B cell (primary cell): ENCODE measurements around the gene PPP5C. TPM values are rescaled to one million over a fixed set of nuclear protein-coding genes. Genes with fewer than 3 reads are reported as not detected.
A peak's percentile ranks its signal among the peaks of the same experiment; 100 is the strongest.

ENCODE experiments used
- ATAC-seq: fragments of 200-7000 bp; cut with Tn5 transposase; one replicate; pipeline ENCODE4 v1.10.0; 2021; ENCODE audit warnings: low read depth, mild to moderate bottlenecking, moderate number of reproducible peaks, moderate library complexity
- CTCF ChIA-PET: fragments of 350-600 bp; sonication (Branson Sonifier 250); formaldehyde crosslinking; loops from one replicate; lab custom pipeline; 2021; ENCODE audit warnings: antibody characterized with exemption, inconsistent platforms; lab: Charles Lee
- POLR2A ChIA-PET: fragments of 350-600 bp; sonication (Branson Sonifier 250); formaldehyde crosslinking; loops from one replicate; lab custom pipeline; 2021; ENCODE audit warnings: antibody characterized with exemption; lab: Charles Lee
- DNase-seq: peaks from one replicate; pipeline ENCODE4 v3.0.0; 2013
- H2AFZ ChIP-seq: 2 replicates; pipeline ENCODE4 v1.6.1; 2012; ENCODE audit warnings: mild to moderate bottlenecking, low read depth, low read length; ENCODE audit not compliant: insufficient read depth, poor library complexity, severe bottlenecking
- H3K27ac ChIP-seq, 2 donors: 1 replicate in 1 of 2; 2 replicates in 1 of 2; pipeline ENCODE4 v1.5.1; 2012 to 2013; ENCODE audit warnings: low read length in 2 of 2, mild to moderate bottlenecking in 2 of 2, moderate library complexity in 1 of 2
- H3K27me3 ChIP-seq, 4 experiments: fragments of 200-600 bp in 1 of 4; sonication (generic) in 1 of 4; replicated peaks in 1 of 4; 1 replicate in 2 of 4; 2 replicates in 2 of 4; pipeline versions ENCODE4 v1.6.1 to v1.7.0; 2013 to 2016; ENCODE audit warnings: low read length in 3 of 4, mild to moderate bottlenecking in 2 of 4, mixed read lengths in 1 of 4, moderate library complexity in 1 of 4; ENCODE audit not compliant: insufficient read depth in 4 of 4, control insufficient read depth in 3 of 4; ENCODE audit errors: control extremely low read depth in 1 of 4
- H3K36me3 ChIP-seq, 2 experiments: replicated peaks in 1 of 2; 1 replicate in 1 of 2; 2 replicates in 1 of 2; pipeline versions ENCODE4 v1.6.1 to v1.7.1; 2013; ENCODE audit warnings: low read length in 1 of 2; ENCODE audit not compliant: insufficient read depth in 2 of 2, control insufficient read depth in 1 of 2; ENCODE audit errors: control extremely low read depth in 1 of 2, extremely low read depth in 1 of 2
- H3K4me1 ChIP-seq, 2 donors: fragments of 200-600 bp in 1 of 2; sonication (generic) in 1 of 2; 1 replicate in 1 of 2; 2 replicates in 1 of 2; pipeline versions ENCODE4 v1.5.1 to v1.6.1; 2013 to 2017; ENCODE audit warnings: low read length in 2 of 2; ENCODE audit not compliant: control insufficient read depth in 2 of 2, insufficient read depth in 2 of 2
- H3K4me2 ChIP-seq: replicated peaks from 2 replicates; pipeline ENCODE3; 2012; ENCODE audit warnings: mild to moderate bottlenecking, low read depth, low read length; ENCODE audit not compliant: poor library complexity, severe bottlenecking
- H3K4me3 ChIP-seq, 5 experiments: fragments of 200-600 bp in 1 of 5; sonication (generic) in 1 of 5; 1 replicate in 3 of 5; 2 replicates in 2 of 5; pipeline versions ENCODE4 v1.5.1 to v1.7.0; 2011 to 2016; ENCODE audit warnings: low read length in 4 of 5, mild to moderate bottlenecking in 4 of 5, low read depth in 2 of 5, control low read depth in 1 of 5, moderate library complexity in 1 of 5; ENCODE audit not compliant: insufficient read depth in 1 of 5; ENCODE audit errors: control extremely low read depth in 1 of 5, extremely low read depth in 1 of 5
- H3K79me2 ChIP-seq: fragments of 200-600 bp; sonication (generic); one replicate; pipeline ENCODE4 v1.6.0; 2016; ENCODE audit warnings: low read length; ENCODE audit not compliant: control insufficient read depth, insufficient read depth
- H3K9ac ChIP-seq: fragments of 200-600 bp; sonication (generic); 2 replicates; pipeline ENCODE4 v1.6.1; 2017; ENCODE audit warnings: mild to moderate bottlenecking, low read length, moderate library complexity
- H3K9me3 ChIP-seq, 3 donors: one replicate each; pipeline versions ENCODE4 v1.6.1 to v1.7.1; 2013; ENCODE audit warnings: low read length in 2 of 3; ENCODE audit not compliant: control insufficient read depth in 2 of 3, insufficient read depth in 1 of 3; ENCODE audit errors: control extremely low read depth in 1 of 3
- H4K20me1 ChIP-seq: 2 replicates; pipeline ENCODE4 v1.6.0; 2012; ENCODE audit warnings: mild to moderate bottlenecking, low read length; ENCODE audit not compliant: insufficient read depth, control insufficient read depth, poor library complexity, severe bottlenecking
- H3K27ac Mint-ChIP-seq: one replicate; pipeline ENCODE4 v1.8.0; 2021; ENCODE audit warnings: mixed read lengths
- H3K27me3 Mint-ChIP-seq: one replicate; pipeline ENCODE4 v1.8.0; 2021; ENCODE audit warnings: mixed read lengths
- H3K4me1 Mint-ChIP-seq: one replicate; pipeline ENCODE4 v1.8.0; 2021; ENCODE audit warnings: mixed read lengths
- H3K4me3 Mint-ChIP-seq: one replicate; pipeline ENCODE4 v1.8.0; 2021; ENCODE audit warnings: mixed read lengths
- H3K9me3 Mint-ChIP-seq: one replicate; pipeline ENCODE4 v1.8.0; 2022; ENCODE audit warnings: mixed read lengths; ENCODE audit not compliant: insufficient read depth
- EZH2 ChIP-seq: IDR thresholded peaks from 2 replicates; pipeline ENCODE4 v1.6.1; 2012; ENCODE audit warnings: borderline replicate concordance, low read depth, mild to moderate bottlenecking, moderate library complexity, low read length; ENCODE audit not compliant: insufficient read depth, poor library complexity, severe bottlenecking
- WGBS: methylation state at CpG from one replicate; pipeline ENCODE4 v1.1.5; 2013; ENCODE audit warnings: missing lambda C conversion rate; ENCODE audit not compliant: insufficient coverage; 5-methylcytosine and 5-hydroxymethylcytosine counted together
- intact Hi-C: fragments of 100-400 bp; cut with micrococcal nuclease; formaldehyde crosslinking; loops from one replicate; pipeline ENCODE4 v1.10.0; 2022
- polyA plus RNA-seq: library from polyadenylated mRNA; depleted of rRNA; stranded (reverse); fragments of >200 nt; gene quantifications from 2 replicates; pipeline ENCODE4 v1.2.3, GENCODE V29; 2012
- total RNA-seq, 2 donors: library from RNA; stranded (reverse); fragments of 120-200 nt in 1 of 2; gene quantifications; 1 replicate in 1 of 2; 2 replicates in 1 of 2; pipeline versions ENCODE4 v1.2.3 to v1.2.4, GENCODE V29; 2013 to 2022
- TF ChIP-seq, protein P1 (sequence below): fragments of 200-600 bp; IDR thresholded peaks from one replicate; pipeline ENCODE4 v1.8.0; 2022; ENCODE audit warnings: antibody characterized with exemption, mild to moderate bottlenecking

Gene PPP5C
- total and polyA plus RNA-seq, 2 donors (not counting 1 experiment from before 2014, with no cell fraction given) = 51.2 to 70.5 TPM

DNA sequence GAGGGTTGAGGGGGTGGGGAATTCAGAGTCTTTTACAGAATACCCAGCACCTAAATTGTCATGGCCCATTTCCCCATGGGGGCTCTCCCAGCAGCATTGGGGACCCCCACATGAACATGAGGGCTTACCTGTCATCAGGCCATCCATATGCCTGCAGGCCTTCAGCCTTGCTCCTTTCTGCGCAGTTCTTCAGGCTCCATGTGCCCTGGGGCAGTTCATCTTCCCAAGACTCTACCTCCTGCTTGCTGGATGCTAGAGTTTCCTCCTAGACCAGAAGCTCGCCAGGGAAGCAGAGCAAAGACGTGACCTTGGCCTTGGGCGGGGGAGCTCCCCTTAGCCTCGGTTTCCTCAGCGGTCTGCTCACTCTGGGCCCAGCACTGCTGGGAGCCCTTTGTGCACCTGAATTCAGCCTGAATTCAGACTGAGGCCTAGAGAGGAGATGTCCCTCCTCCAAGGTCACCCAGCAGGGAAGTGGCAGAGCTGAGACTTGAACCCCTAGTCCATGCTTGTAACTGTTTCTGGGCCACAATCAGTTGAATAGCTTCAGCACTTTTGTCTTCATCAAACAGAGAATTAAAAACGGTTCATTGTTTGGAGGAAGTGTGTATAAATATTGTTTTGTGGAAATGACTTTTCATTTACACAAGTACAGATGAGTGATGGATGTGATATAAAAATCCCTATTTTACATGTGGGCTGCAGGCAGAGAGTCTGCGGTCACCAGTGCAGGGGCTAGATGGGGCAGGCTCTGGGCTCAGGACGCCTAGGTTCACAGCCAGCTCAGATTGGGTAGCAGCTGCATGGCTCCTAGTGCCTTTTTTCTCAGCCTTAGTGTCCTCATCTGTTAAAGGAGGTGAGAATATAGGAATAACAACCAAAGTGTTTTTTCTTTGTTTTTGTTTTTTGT is 9.5 kb downstream of the PPP5C start:
- ChIA-PET POLR2A (no interaction called here), CTCF (interaction anchor here (0.5 to 0.8 kb wide), 2 partner anchors 38 to 517 kb away, joined by 3 to 4 read pairs; no protein-coding TSS in a partner anchor)
- no peak overlapping the region for H3K4me3 Mint-ChIP-seq
- H3K4me2 ChIP-seq = no peak overlapping the region
- TF ChIP-seq, protein P1, sequence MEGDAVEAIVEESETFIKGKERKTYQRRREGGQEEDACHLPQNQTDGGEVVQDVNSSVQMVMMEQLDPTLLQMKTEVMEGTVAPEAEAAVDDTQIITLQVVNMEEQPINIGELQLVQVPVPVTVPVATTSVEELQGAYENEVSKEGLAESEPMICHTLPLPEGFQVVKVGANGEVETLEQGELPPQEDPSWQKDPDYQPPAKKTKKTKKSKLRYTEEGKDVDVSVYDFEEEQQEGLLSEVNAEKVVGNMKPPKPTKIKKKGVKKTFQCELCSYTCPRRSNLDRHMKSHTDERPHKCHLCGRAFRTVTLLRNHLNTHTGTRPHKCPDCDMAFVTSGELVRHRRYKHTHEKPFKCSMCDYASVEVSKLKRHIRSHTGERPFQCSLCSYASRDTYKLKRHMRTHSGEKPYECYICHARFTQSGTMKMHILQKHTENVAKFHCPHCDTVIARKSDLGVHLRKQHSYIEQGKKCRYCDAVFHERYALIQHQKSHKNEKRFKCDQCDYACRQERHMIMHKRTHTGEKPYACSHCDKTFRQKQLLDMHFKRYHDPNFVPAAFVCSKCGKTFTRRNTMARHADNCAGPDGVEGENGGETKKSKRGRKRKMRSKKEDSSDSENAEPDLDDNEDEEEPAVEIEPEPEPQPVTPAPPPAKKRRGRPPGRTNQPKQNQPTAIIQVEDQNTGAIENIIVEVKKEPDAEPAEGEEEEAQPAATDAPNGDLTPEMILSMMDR = no peak
- TF ChIP-seq EZH2 = no peak
- H3K79me2 ChIP-seq = peaks cover 58% of the 10 kb centered on the region
- no peaks in the 10 kb centered on the region for H3K9me3 Mint-ChIP-seq
- peaks cover 11% of the 10 kb centered on the region for H4K20me1 ChIP-seq
- WGBS = 95% methylated on average over 8 of the region's 9 CpGs
- H3K4me1 ChIP-seq = peaks cover 7 to 23% of the 10 kb centered on the region in 2 donors
- no peak overlapping the region for H2AFZ ChIP-seq
- H3K9ac ChIP-seq = no peak overlapping the region
- H3K27me3 ChIP-seq = no peaks in the 10 kb centered on the region
- no peaks in the 10 kb centered on the region for H3K9me3 ChIP-seq
- H3K36me3 ChIP-seq = peaks cover 0 to 35% of the 10 kb centered on the region in 2 experiments
- peaks cover 21% of the 10 kb centered on the region for H3K4me1 Mint-ChIP-seq
- H3K27ac Mint-ChIP-seq = peak overlapping the region; percentile 15
- no peaks in the 10 kb centered on the region for H3K27me3 Mint-ChIP-seq
- intact Hi-C loops = no loop called here
- DNase-seq = no peak
- no peak overlapping the region for H3K4me3 ChIP-seq
- no peak for ATAC-seq
- H3K27ac ChIP-seq = no peak overlapping the region
